Sigmoid colon (tissue), 7 donors: ENCODE measurements around the gene LYSMD2. TPM values are rescaled to one million over a fixed set of nuclear protein-coding genes. Genes with fewer than 3 reads are reported as not detected.

Experiments
- DNase-seq: peaks from one replicate; pipeline ENCODE4 v3.0.0-alpha.2; 2019
- H3K27ac ChIP-seq, 4 donors: fragments of 200-600 bp; sonication (generic); one replicate each; pipeline ENCODE4 v1.5.1; 2016 to 2019; ENCODE audit warnings: mild to moderate bottlenecking in 1 of 4
- H3K27me3 ChIP-seq, 3 donors: fragments of 200-600 bp; sonication (generic); one replicate each; pipeline ENCODE4 v1.5.1; 2019; ENCODE audit warnings: mild to moderate bottlenecking in 1 of 3
- H3K36me3 ChIP-seq, 4 donors: fragments of 200-600 bp; sonication (generic); one replicate each; pipeline ENCODE4 v1.5.1; 2016 to 2019
- H3K4me1 ChIP-seq, 4 donors: fragments of 200-600 bp; sonication (generic); one replicate each; pipeline ENCODE4 v1.5.1; 2017 to 2019
- H3K4me3 ChIP-seq, 4 donors: fragments of 200-600 bp; sonication (generic); one replicate each; pipeline ENCODE4 v1.5.1; 2017 to 2019; ENCODE audit warnings: mild to moderate bottlenecking in 2 of 4, moderate library complexity in 1 of 4
- H3K9me3 ChIP-seq, 4 donors: fragments of 200-600 bp in 3 of 4; sonication (generic) in 3 of 4; one replicate each; pipeline versions ENCODE4 v1.5.1 to v1.6.1; 2013 to 2019
- CTCF ChIP-seq, 4 experiments: fragments of 450-650 bp in 3 of 4; fragments of 200-600 bp in 1 of 4; IDR thresholded peaks; one replicate each; pipeline ENCODE4 v1.5.1; 2016 to 2019; ENCODE audit warnings: antibody characterized with exemption in 4 of 4, mild to moderate bottlenecking in 3 of 4, moderate library complexity in 2 of 4
- EP300 ChIP-seq, 4 donors: sonication (generic); formaldehyde crosslinking; IDR thresholded peaks; one replicate each; pipeline ENCODE4 v1.6.1; 2017; ENCODE audit warnings: antibody characterized with exemption in 4 of 4
- POLR2A ChIP-seq, 2 donors: fragments of 450-650 bp; IDR thresholded peaks; one replicate each; pipeline ENCODE4 v1.6.1; 2016; ENCODE audit warnings: antibody characterized with exemption in 2 of 2, mild to moderate bottlenecking in 2 of 2, moderate library complexity in 2 of 2
- POLR2AphosphoS5 ChIP-seq, 4 donors: sonication (generic); formaldehyde crosslinking; IDR thresholded peaks; one replicate each; pipeline ENCODE4 v1.6.1; 2017; ENCODE audit warnings: antibody characterized with exemption in 4 of 4
- WGBS, 2 donors: extraction: QIAGEN DNeasy Blood & Tissue Kit; methylation state at CpG; one replicate each; pipeline ENCODE4 v1.1.7; 2013; 5-methylcytosine and 5-hydroxymethylcytosine counted together
- intact Hi-C: fragments of 100-400 bp; cut with DNase I; formaldehyde crosslinking; loops from one replicate; pipeline ENCODE4 v1.15.1; 2023
- polyA plus RNA-seq, 3 donors: library from polyadenylated mRNA; stranded (reverse); fragments of 200-250 nt; gene quantifications; one replicate each; pipeline ENCODE4 v1.2.3, GENCODE V29; 2013
- total RNA-seq, 4 donors: library from RNA; depleted of rRNA; stranded (reverse); fragments of >200 nt; gene quantifications; one replicate each; pipeline ENCODE4 v1.1.0, GENCODE V29; 2016
- donor health status: healthy with polysubstance abuse.
- donor health status: Bipolar disorder and iron deficiency.
- donor health status: healthy.

Gene LYSMD2
- total and polyA plus RNA-seq, 7 donors = 6.7 to 28.5 (median 15.8) TPM

- H3K36me3 ChIP-seq = peaks cover 6 to 63% (median 12%) of the 10 kb centered on the region in 4 donors
- no peak overlapping the region for H3K27ac ChIP-seq
- TF ChIP-seq POLR2A (IDR thresholded peaks at IDR 0.05) (no peak), EP300 (IDR thresholded peaks at IDR 0.05) (no peak), CTCF (IDR thresholded peaks at IDR 0.05) (no peak), POLR2AphosphoS5 (IDR thresholded peaks at IDR 0.05) (no peak)
- H3K27me3 ChIP-seq = no peaks in the 10 kb centered on the region
- H3K4me1 ChIP-seq = peaks cover 0 to 10% (median 2%) of the 10 kb centered on the region in 4 donors
- no peak for DNase-seq
- intact Hi-C loops = loop anchor here (5.0 kb wide), 1 partner anchor 38 kb away; the partner anchor contains the start of gene LYSMD2
- no peak overlapping the region for H3K4me3 ChIP-seq
- no peaks in the 10 kb centered on the region for H3K9me3 ChIP-seq
- WGBS, 2 donors = 87 to 93% methylated on average over 3 of the region's 3 CpGs
Measured at GRCh38 chr15:51774916-51775315, 37.5 kb upstream of the LYSMD2 start.

- Histone ChIP-seq H3K27ac (no peak overlapping the region), H3K4me1 (peaks cover 0 to 9% (median 6%) of the 10 kb centered on the region in 4 donors), H3K9me3 (no peaks in the 10 kb centered on the region), H3K27me3 (no peaks in the 10 kb centered on the region), H3K4me3 (no peak overlapping the region), H3K36me3 (peaks cover 13 to 73% (median 20%) of the 10 kb centered on the region in 4 donors)
- WGBS, 2 donors = 21 to 64% methylated on average over 1 of the region's 1 CpG
- DNase-seq = no peak
- TF ChIP-seq POLR2A (IDR thresholded peaks at IDR 0.05) = no peak
- intact Hi-C loops = no loop called here
Measured at GRCh38 chr15:51771773-51772172, 34.3 kb upstream of the LYSMD2 start.

- TF ChIP-seq CTCF (IDR thresholded peaks at IDR 0.05) (no peak), EP300 (IDR thresholded peaks at IDR 0.05) (no peak), POLR2AphosphoS5 (IDR thresholded peaks at IDR 0.05) (no peak), POLR2A (IDR thresholded peaks at IDR 0.05) (no peak)
Measured at GRCh38 chr15:51770902-51771301, 33.4 kb upstream of the LYSMD2 start.

GRCh38 chr15:51768018-51768417 lies 30.6 kb upstream of the LYSMD2 start:
- no peak for DNase-seq
- Histone ChIP-seq H3K9me3 (no peaks in the 10 kb centered on the region), H3K4me3 (no peak overlapping the region), H3K4me1 (peaks cover 0 to 9% (median 0%) of the 10 kb centered on the region in 4 donors), H3K36me3 (peaks cover 7 to 55% (median 11%) of the 10 kb centered on the region in 4 donors), H3K27me3 (no peaks in the 10 kb centered on the region), H3K27ac (no peak overlapping the region)
- WGBS, 2 donors = 41 to 49% methylated on average over 9 of the region's 9 CpGs
- no peak for TF ChIP-seq EP300 (IDR thresholded peaks at IDR 0.05)
- no peak for TF ChIP-seq CTCF (IDR thresholded peaks at IDR 0.05)
- TF ChIP-seq POLR2AphosphoS5 (IDR thresholded peaks at IDR 0.05) = no peak
- no peak for TF ChIP-seq POLR2A (IDR thresholded peaks at IDR 0.05)
- intact Hi-C loops = no loop called here

More at GRCh38 chr15:51770902-51771301, 33.4 kb upstream of the LYSMD2 start:
- 70 to 89% methylated on average over 3 of the region's 3 CpGs for WGBS, 2 donors
- Histone ChIP-seq H3K27ac (no peak overlapping the region), H3K27me3 (no peaks in the 10 kb centered on the region), H3K4me1 (peaks cover 0 to 9% (median 1%) of the 10 kb centered on the region in 4 donors), H3K9me3 (no peaks in the 10 kb centered on the region), H3K36me3 (peaks cover 13 to 78% (median 21%) of the 10 kb centered on the region in 4 donors), H3K4me3 (no peak overlapping the region)
- intact Hi-C loops = no loop called here
- DNase-seq = no peak

GRCh38 chr15:51766341-51766740 lies 28.9 kb upstream of the LYSMD2 start:
- Histone ChIP-seq H3K4me3 (no peak overlapping the region), H3K27me3 (no peaks in the 10 kb centered on the region), H3K4me1 (peaks cover 0 to 9% (median 0%) of the 10 kb centered on the region in 4 donors), H3K36me3 (peaks cover 4 to 41% (median 11%) of the 10 kb centered on the region in 4 donors), H3K9me3 (no peaks in the 10 kb centered on the region), H3K27ac (no peak overlapping the region)
- DNase-seq = no peak
- TF ChIP-seq POLR2A (IDR thresholded peaks at IDR 0.05) = no peak
- no peak for TF ChIP-seq EP300 (IDR thresholded peaks at IDR 0.05)
- TF ChIP-seq POLR2AphosphoS5 (IDR thresholded peaks at IDR 0.05) = no peak
- TF ChIP-seq CTCF (IDR thresholded peaks at IDR 0.05) = no peak
- intact Hi-C loops = no loop called here
- 91 to 95% methylated on average over 1 of the region's 1 CpG for WGBS, 2 donors
